K562 (cell line): Measurements from ENCODE around the gene OBSCN. TPM values are rescaled to one million over a fixed set of nuclear protein-coding genes. Genes with fewer than 3 reads are reported as not detected.

Experiments used
- ATF1 ChIP-seq, 2 experiments: fragments of 450-650 bp in 1 of 2; IDR thresholded peaks; 2 replicates each; pipeline ENCODE4 v1.6.1; 2016; ENCODE audit warnings: missing compliant biosample characterization in 1 of 2, missing genetic modification characterization in 1 of 2
- ATF7 ChIP-seq: fragments of 450-650 bp; IDR thresholded peaks from 2 replicates; pipeline ENCODE4 v1.7.1; 2014; ENCODE audit warnings: mild to moderate bottlenecking, moderate library complexity
- CBX1 ChIP-seq: sonication (generic); IDR thresholded peaks from 2 replicates; pipeline ENCODE4 v1.6.1; 2016; ENCODE audit warnings: antibody characterized with exemption, low read depth, mild to moderate bottlenecking
- CBX5 ChIP-seq: IDR thresholded peaks from 2 replicates; pipeline ENCODE4 v1.6.1; 2014; ENCODE audit warnings: low read depth, borderline replicate concordance
- FOSL1 ChIP-seq: fragments of 200-800 bp; sonication (Bioruptor generic); conservative IDR thresholded peaks from 2 replicates; pipeline ENCODE4 v1.6.1; 2016; ENCODE audit warnings: missing genetic modification characterization, missing compliant biosample characterization
- MCM3 ChIP-seq: fragments of 450-650 bp; IDR thresholded peaks from 2 replicates; pipeline ENCODE4 v1.6.1; 2016
- MTA2 ChIP-seq: fragments of 450-650 bp; IDR thresholded peaks from 2 replicates; pipeline ENCODE4 v1.6.1; 2016; ENCODE audit warnings: low read depth
- NONO ChIP-seq, 2 experiments: fragments of 200-400 bp in 1 of 2; fragments of 450-650 bp in 1 of 2; formaldehyde crosslinking in 1 of 2; IDR thresholded peaks; 2 replicates each; pipeline ENCODE4 v1.6.1; 2017; ENCODE audit warnings: low read depth in 2 of 2, mild to moderate bottlenecking in 2 of 2, moderate library complexity in 2 of 2, low read length in 1 of 2
- NR4A1 ChIP-seq, 2 experiments: fragments of 250-450 bp in 1 of 2; fragments of 450-650 bp in 1 of 2; sonication (Bioruptor Pico) in 1 of 2; IDR thresholded peaks; 2 replicates each; pipeline versions ENCODE4 v1.4.0 to v1.6.1; 2016 to 2020; ENCODE audit warnings: mild to moderate bottlenecking in 2 of 2, missing compliant biosample characterization in 1 of 2, missing genetic modification characterization in 1 of 2, moderate library complexity in 1 of 2
- PML ChIP-seq: IDR thresholded peaks from 2 replicates; pipeline ENCODE4 v1.6.1; 2012; ENCODE audit warnings: low read length, inconsistent platforms
- PPARD ChIP-seq: fragments of 250-450 bp; sonication (Bioruptor Pico); IDR thresholded peaks from 2 replicates; pipeline ENCODE4 v1.8.0; 2022; ENCODE audit warnings: inconsistent platforms, mild to moderate bottlenecking, moderate library complexity
- RFX7 ChIP-seq: fragments of 250-450 bp; sonication (Bioruptor Pico); IDR thresholded peaks from 2 replicates; pipeline ENCODE4 v1.5.1; 2021; ENCODE audit warnings: mild to moderate bottlenecking
- SRSF7 ChIP-seq: fragments of 200-400 bp; formaldehyde crosslinking; optimal IDR thresholded peaks from 2 replicates; pipeline ENCODE3; 2017; ENCODE audit warnings: mild to moderate bottlenecking, low read depth, low read length
- STAT5B ChIP-seq: fragments of 250-450 bp; sonication (Bioruptor Pico); IDR thresholded peaks from 2 replicates; pipeline ENCODE4 v1.8.0; 2021; ENCODE audit warnings: mild to moderate bottlenecking, inconsistent platforms
- U2AF2 ChIP-seq: fragments of 200-400 bp; formaldehyde crosslinking; optimal IDR thresholded peaks from 2 replicates; pipeline ENCODE3; 2017; ENCODE audit warnings: low read depth, mild to moderate bottlenecking, low read length
- UBTF ChIP-seq, 2 experiments: IDR thresholded peaks; 2 replicates each; pipeline ENCODE4 v1.6.1; 2012; ENCODE audit warnings: improper control_type of control experiment in 2 of 2, low read depth in 2 of 2, low read length in 2 of 2, borderline replicate concordance in 1 of 2
- USF2 ChIP-seq: sonication (generic); formaldehyde crosslinking; IDR thresholded peaks from 2 replicates; pipeline ENCODE4 v1.5.0; 2020; ENCODE audit warnings: missing genetic modification reagents
- ZBED1 ChIP-seq: IDR thresholded peaks from 2 replicates; pipeline ENCODE4 v1.6.1; 2014
- ZBTB7A ChIP-seq: IDR thresholded peaks from 2 replicates; pipeline ENCODE4 v1.6.1; 2011; ENCODE audit warnings: low read depth, mild to moderate bottlenecking, low read length, moderate library complexity, borderline replicate concordance; ENCODE audit not compliant: control insufficient read depth
- ZNF121 ChIP-seq: sonication (generic); formaldehyde crosslinking; conservative IDR thresholded peaks from 2 replicates; pipeline ENCODE4 v1.8.0; 2022; ENCODE audit warnings: missing genetic modification reagents
- ZNF124 ChIP-seq: sonication (generic); formaldehyde crosslinking; IDR thresholded peaks from 2 replicates; pipeline ENCODE4 v1.8.1; 2022; ENCODE audit warnings: missing genetic modification reagents
- ZNF133 ChIP-seq: fragments of 250-450 bp; sonication (Bioruptor Pico); IDR thresholded peaks from 2 replicates; pipeline ENCODE4 v1.4.0; 2020; ENCODE audit warnings: mild to moderate bottlenecking
- ZNF184 ChIP-seq: sonication (generic); formaldehyde crosslinking; IDR thresholded peaks from 2 replicates; pipeline ENCODE4 v1.5.0; 2020; ENCODE audit warnings: missing genetic modification reagents
- ZNF277 ChIP-seq: fragments of 250-450 bp; sonication (Bioruptor Pico); IDR thresholded peaks from 2 replicates; pipeline ENCODE4 v1.8.0; 2022; ENCODE audit warnings: inconsistent platforms, mild to moderate bottlenecking, moderate library complexity, borderline replicate concordance
- ZNF766 ChIP-seq: fragments of 200-800 bp; sonication (Bioruptor generic); conservative IDR thresholded peaks from 2 replicates; pipeline ENCODE4 v1.6.1; 2016; ENCODE audit warnings: missing genetic modification characterization, missing compliant biosample characterization
- ZSCAN29 ChIP-seq: fragments of 450-650 bp; IDR thresholded peaks from 2 replicates; pipeline ENCODE4 v1.6.1; 2017
- polyA plus RNA-seq, 8 experiments: library from polyadenylated mRNA; depleted of rRNA in 4 of 8; stranded (reverse) in 5 of 8; unstranded in 3 of 8; fragments of >200 nt; fragmentation: Nextera tagmentation in 2 of 8; fragmentation: Illumina TruSeq in 1 of 8; extraction: Ambion mirVana in 2 of 8; extraction: Trizol in 1 of 8; gene quantifications; 2 replicates each; pipeline versions ENCODE4 v1.2.1 to v1.2.3, GENCODE V29; 2011 to 2014; ENCODE audit warnings: inconsistent platforms in 1 of 8, missing spikeins in 1 of 8
- total RNA-seq, 7 experiments: library from RNA; depleted of rRNA in 6 of 7; stranded (reverse); fragments of >200 nt in 6 of 7; fragmentation: Illumina TruSeq in 2 of 7; extraction: Trizol in 2 of 7; gene quantifications; 2 replicates each; pipeline versions ENCODE4 v1.2.1 to v1.2.3, GENCODE V29; 2011 to 2021; ENCODE audit warnings: low replicate concordance in 1 of 7

OBSCN gene
- total and polyA plus RNA-seq, 9 of the 15 experiments (the other 6 are each of a cell fraction or from before 2014, with no cell fraction given), result 0.18 to 19.7 (median 3.6) TPM

GRCh38 chr1:228165372-228166169 is 42.3 kb upstream of the OBSCN start, which contains the start of gene IBA57 (continued):
- TF ChIP-seq STAT5B (CRISPR knock-in tag) (no peak), SRSF7 (no peak), CBX5 (peak; percentile 72; the same call in 1 of the 2 replicates), ZNF124 (CRISPR knock-in tag) (0 out of 2 replicates have a peak, but pooled peaks have one; percentile 63), FOSL1 (tag) (no peak; the same call in none of the 2 replicates), ZNF277 (CRISPR knock-in tag) (no peak), U2AF2 (no peak), NR4A1 (CRISPR knock-in tag; IDR thresholded peaks at IDR 0.05) (no peak; the same call in 1 of the 2 replicates), NR4A1 (tag; IDR thresholded peaks at IDR 0.05) (peak; percentile 91), ZNF121 (CRISPR knock-in tag) (no peak), ZNF184 (no peak), MTA2 (no peak), ATF1 (CRISPR knock-in tag; IDR thresholded peaks at IDR 0.05) (peak; percentile 85), ATF1 (tag; IDR thresholded peaks at IDR 0.05) (peak; percentile 97), ZSCAN29 (peak; percentile 43; the same call in 1 of the 2 replicates), UBTF (IDR thresholded peaks at IDR 0.05; ENCODE audit: borderline replicate concordance in 1 of 2, low read depth in 2 of 2, low read length in 2 of 2) (no peak), PPARD (CRISPR knock-in tag) (no peak), ZBTB7A (peak; percentile 91), USF2 (no peak; the same call in 1 of the 2 replicates), ATF7 (peak; percentile 100), MCM3 (no peak), ZBED1 (peak; percentile 58; the same call in 1 of the 2 replicates), ZNF766 (CRISPR knock-in tag) (peak; percentile 92), RFX7 (CRISPR knock-in tag) (no peak), CBX1 (peak; percentile 94), ZNF133 (CRISPR knock-in tag) (no peak), NONO (IDR thresholded peaks at IDR 0.05; ENCODE audit: low read depth in 2 of 2, low read length in 1 of 2) (peak; percentile 97 to 99), PML (0 out of 2 replicates have a peak, but pooled peaks have one; percentile 15)
